K562 (cell line): ENCODE results near the gene IPO9. TPM values are rescaled to one million over a fixed set of nuclear protein-coding genes. Genes with fewer than 3 reads are reported as not detected.
A peak's percentile ranks its signal among the peaks of the same experiment; 100 is the strongest.

ENCODE experiments used
- ATAC-seq: fragments of 200-7000 bp; cut with Tn5 transposase; 3 replicates; pipeline ENCODE4 v1.9.1; 2020; ENCODE audit warnings: moderate library complexity
- BruUV-seq: library from RNA; stranded (reverse); fragments of 400-500 nt; replicated peaks from 2 replicates; lab custom pipeline; 2021; lab: Mats Ljungman, UMichigan
- CTCF ChIA-PET: fragments of 300-600 bp; formaldehyde crosslinking; extraction: SDS; loops from one replicate; lab custom pipeline; 2021; ENCODE audit warnings: low intra/inter-chr PET ratio; lab: Yijun Ruan, JAX
- POLR2A ChIA-PET: fragments of 300-600, 350-650 bp; sonication (Branson Sonifier 250); formaldehyde crosslinking; extraction: SDS; loops from one replicate; lab custom pipeline; 2021; ENCODE audit warnings: antibody characterized with exemption, inconsistent platforms; lab: Yijun Ruan, JAX
- DNase-seq, 4 experiments: peaks; one replicate each; pipeline versions ENCODE4 v3.0.0 to v3.0.0-alpha.2; 2011 to 2018; ENCODE audit warnings: low spot score in 3 of 4, mixed read lengths in 3 of 4; ENCODE audit errors: extremely low read depth in 1 of 4
- FAIRE-seq: peaks from 2 replicates; lab custom pipeline; 2011; peaks lifted over from hg19 to GRCh38; lab: Jason Lieb, UNC
- H2AFZ ChIP-seq: 2 replicates; pipeline ENCODE4 v1.6.0; 2011; ENCODE audit warnings: low read depth, low read length, control low read depth, inconsistent platforms
- H3K27ac ChIP-seq: fragments of 200-600 bp; 3 replicates; pipeline ENCODE4 v1.8.0; 2011; ENCODE audit warnings: low read depth, mild to moderate bottlenecking, control low read depth, inconsistent platforms, low read length, moderate library complexity, mixed read lengths; ENCODE audit errors: extremely low read depth
- H3K27me3 ChIP-seq, 2 experiments: fragments of 300-600 bp in 1 of 2; 2 replicates in 1 of 2; 3 replicates in 1 of 2; pipeline versions ENCODE4 v1.6.0 to v1.8.0; 2011; ENCODE audit warnings: inconsistent platforms in 2 of 2, low read length in 2 of 2, mild to moderate bottlenecking in 1 of 2, mixed read lengths in 1 of 2, moderate library complexity in 1 of 2; ENCODE audit not compliant: control insufficient read depth in 2 of 2, insufficient read depth in 2 of 2
- H3K36me3 ChIP-seq: fragments of 300-600 bp; 3 replicates; pipeline ENCODE4 v1.8.0; 2011; ENCODE audit warnings: mild to moderate bottlenecking, low read length, inconsistent platforms; ENCODE audit not compliant: control insufficient read depth, insufficient read depth
- H3K4me1 ChIP-seq, 2 experiments: fragments of 200-600 bp in 1 of 2; replicated peaks in 1 of 2; 2 replicates in 1 of 2; 3 replicates in 1 of 2; pipeline versions ENCODE4 v1.5.1 to v1.8.0; 2011; ENCODE audit warnings: inconsistent platforms in 2 of 2, low read length in 2 of 2, mild to moderate bottlenecking in 1 of 2, mixed read lengths in 1 of 2, moderate library complexity in 1 of 2; ENCODE audit not compliant: control insufficient read depth in 2 of 2, insufficient read depth in 2 of 2
- H3K4me2 ChIP-seq: 2 replicates; pipeline ENCODE4 v1.6.1; 2011; ENCODE audit warnings: low read length, control low read depth, inconsistent platforms, mixed read lengths; ENCODE audit not compliant: insufficient read depth
- H3K4me3 ChIP-seq: fragments of 200-600 bp; sonication (generic), shearing (Covaris generic); 2 replicates; pipeline ENCODE4 v1.5.1; 2016; ENCODE audit warnings: control low read depth, inconsistent platforms
- H3K79me2 ChIP-seq: fragments of 200-600 bp; 3 replicates; pipeline ENCODE4 v1.8.0; 2011; ENCODE audit warnings: low read length, inconsistent platforms; ENCODE audit not compliant: control insufficient read depth, insufficient read depth
- H3K9ac ChIP-seq, 2 experiments: 2 replicates each; pipeline versions ENCODE4 v1.6.0 to v1.6.1; 2011; ENCODE audit warnings: low read depth in 2 of 2, low read length in 2 of 2, control low read depth in 1 of 2, inconsistent platforms in 1 of 2, mild to moderate bottlenecking in 1 of 2, mixed read lengths in 1 of 2; ENCODE audit not compliant: insufficient read depth in 1 of 2
- H3K9me1 ChIP-seq: one replicate; pipeline ENCODE4 v1.6.0; 2011; ENCODE audit warnings: inconsistent platforms, mild to moderate bottlenecking, low read length, moderate library complexity; ENCODE audit not compliant: control insufficient read depth, insufficient read depth
- H3K9me3 ChIP-seq: replicated peaks from 2 replicates; pipeline ENCODE4 v1.5.1; 2011; ENCODE audit warnings: low read depth, low read length, inconsistent platforms; ENCODE audit not compliant: control insufficient read depth, insufficient read depth
- H4K20me1 ChIP-seq: replicated peaks from 2 replicates; pipeline ENCODE4 v1.6.1; 2011; ENCODE audit warnings: low read length, inconsistent platforms, mixed read lengths; ENCODE audit not compliant: control insufficient read depth, insufficient read depth
- EHMT2 ChIP-seq: fragments of 450-650 bp; IDR thresholded peaks from 2 replicates; pipeline ENCODE4 v1.6.1; 2018; ENCODE audit warnings: antibody characterized with exemption
- ELF4 ChIP-seq: fragments of 450-650 bp; formaldehyde crosslinking; IDR thresholded peaks from 2 replicates; pipeline ENCODE4 v1.4.0; 2022; ENCODE audit warnings: missing genetic modification characterization
- NEUROD1 ChIP-seq: fragments of 150-350 bp; IDR thresholded peaks from 2 replicates; pipeline ENCODE4 v1.6.1; 2014; ENCODE audit warnings: borderline replicate concordance, low read length, low read depth; ENCODE audit not compliant: partially characterized antibody
- SPI1 ChIP-seq: IDR thresholded peaks from 2 replicates; pipeline ENCODE4 v1.6.1; 2011; ENCODE audit warnings: low read depth, low read length, control low read depth, borderline replicate concordance
- SRSF9 ChIP-seq: fragments of 200-400 bp; formaldehyde crosslinking; IDR thresholded peaks from 2 replicates; pipeline ENCODE4 v1.6.1; 2017; ENCODE audit warnings: low read depth, low read length, borderline replicate concordance
- WGBS: fragments of 100-300 bp; shearing (Covaris generic); methylation state at CpG from one replicate; pipeline ENCODE4 v1.1.6; 2016; ENCODE audit warnings: low coverage, mixed read lengths; ENCODE audit not compliant: insufficient coverage; ENCODE audit errors: missing lambda C conversion rate; 5-methylcytosine and 5-hydroxymethylcytosine counted together
- in situ Hi-C: fragments of 300-500 bp; cut with MboI; formaldehyde crosslinking; loops from 4 replicates; pipeline ENCODE4 v1.15.0; 2018; ENCODE audit warnings: inconsistent platforms, mixed read lengths
- intact Hi-C: fragments of 100-400 bp; cut with micrococcal nuclease; formaldehyde crosslinking; loops from 2 replicates; pipeline ENCODE4 v1.14.2; 2022
- polyA plus RNA-seq, 8 experiments: library from polyadenylated mRNA; depleted of rRNA in 4 of 8; stranded (reverse) in 5 of 8; unstranded in 3 of 8; fragments of >200 nt; fragmentation: Nextera tagmentation in 2 of 8; fragmentation: Illumina TruSeq in 1 of 8; extraction: Ambion mirVana in 2 of 8; extraction: Trizol in 1 of 8; gene quantifications; 2 replicates each; pipeline versions ENCODE4 v1.2.1 to v1.2.3, GENCODE V29; 2011 to 2014; ENCODE audit warnings: inconsistent platforms in 1 of 8, missing spikeins in 1 of 8
- total RNA-seq, 7 experiments: library from RNA; depleted of rRNA in 6 of 7; stranded (reverse); fragments of >200 nt in 6 of 7; fragmentation: Illumina TruSeq in 2 of 7; extraction: Trizol in 2 of 7; gene quantifications; 2 replicates each; pipeline versions ENCODE4 v1.2.1 to v1.2.3, GENCODE V29; 2011 to 2021; ENCODE audit warnings: low replicate concordance in 1 of 7
- TF ChIP-seq, protein P1 (sequence below): sonication (generic); formaldehyde crosslinking; IDR thresholded peaks from 2 replicates; pipeline ENCODE4 v1.9.0; 2022; ENCODE audit warnings: mild to moderate bottlenecking, missing genetic modification reagents
- TF ChIP-seq, protein P2 (sequence below): fragments of 450-650 bp; formaldehyde crosslinking; conservative IDR thresholded peaks from 2 replicates; pipeline ENCODE4 v1.4.0; 2022; ENCODE audit warnings: mild to moderate bottlenecking, missing genetic modification characterization

Gene IPO9
- total and polyA plus RNA-seq, 9 of the 15 experiments (the other 6 are each of a cell fraction or from before 2014, with no cell fraction given), result 27.9 to 78.6 (median 43.9) TPM

DNA sequence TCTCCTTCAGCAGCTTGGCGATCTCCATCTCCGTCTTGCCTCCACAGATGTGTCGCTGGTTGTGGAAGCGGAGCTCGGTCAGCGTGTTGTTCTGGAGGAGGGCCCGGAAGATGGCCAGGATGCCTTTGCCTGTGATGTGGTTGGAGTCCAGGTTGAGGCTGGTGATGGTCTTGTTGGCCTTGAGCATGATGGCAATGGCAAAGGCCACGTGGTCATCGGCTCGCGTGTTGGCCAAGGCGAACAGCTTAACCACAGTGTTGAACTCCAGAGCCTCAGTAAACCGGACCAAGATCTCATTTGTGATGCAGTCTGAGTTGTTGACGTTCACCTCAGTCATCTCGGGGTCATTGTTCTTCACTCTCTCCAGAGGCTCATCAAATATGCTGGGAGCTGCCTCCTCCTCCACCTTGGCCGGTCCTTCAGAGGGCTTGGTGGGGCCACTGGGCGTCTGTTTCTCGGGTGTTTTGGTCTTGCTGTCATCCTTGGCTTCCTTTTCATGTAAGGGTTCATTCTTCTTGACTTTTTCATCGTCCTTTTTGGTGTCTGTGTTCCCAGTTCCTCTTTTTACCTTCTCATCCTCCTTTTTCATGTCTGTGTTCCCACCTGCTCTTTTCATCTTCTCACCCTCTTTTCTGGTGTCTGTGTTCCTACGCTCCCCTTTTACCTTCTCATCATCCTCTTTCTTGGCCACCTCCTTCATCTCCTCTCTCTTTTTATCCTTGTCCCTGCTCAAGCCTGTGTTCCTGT is 70.9 kb downstream of the IPO9 start:
- peak overlapping the region in 1 of 2 experiments; percentile 29; a peak in 1 of 4 replicates for H3K9ac ChIP-seq
- peak overlapping the region; percentile 38; the same call in 1 of the 2 replicates for H2AFZ ChIP-seq
- H3K4me2 ChIP-seq, result no peak overlapping the region
- H3K79me2 ChIP-seq, result no peaks in the 10 kb centered on the region
- no peak for FAIRE-seq
- TF ChIP-seq, protein P1, sequence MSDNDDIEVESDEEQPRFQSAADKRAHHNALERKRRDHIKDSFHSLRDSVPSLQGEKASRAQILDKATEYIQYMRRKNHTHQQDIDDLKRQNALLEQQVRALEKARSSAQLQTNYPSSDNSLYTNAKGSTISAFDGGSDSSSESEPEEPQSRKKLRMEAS (CRISPR knock-in tag), result peak; percentile 56
- TF ChIP-seq SRSF9 (no peak), EHMT2 (0 out of 2 replicates have a peak, but pooled peaks have one; percentile 13), NEUROD1 (no peak), SPI1 (peak; percentile 95), ELF4 (CRISPR knock-in tag) (0 out of 2 replicates have a peak, but pooled peaks have one; percentile 33)
- TF ChIP-seq, protein P2, sequence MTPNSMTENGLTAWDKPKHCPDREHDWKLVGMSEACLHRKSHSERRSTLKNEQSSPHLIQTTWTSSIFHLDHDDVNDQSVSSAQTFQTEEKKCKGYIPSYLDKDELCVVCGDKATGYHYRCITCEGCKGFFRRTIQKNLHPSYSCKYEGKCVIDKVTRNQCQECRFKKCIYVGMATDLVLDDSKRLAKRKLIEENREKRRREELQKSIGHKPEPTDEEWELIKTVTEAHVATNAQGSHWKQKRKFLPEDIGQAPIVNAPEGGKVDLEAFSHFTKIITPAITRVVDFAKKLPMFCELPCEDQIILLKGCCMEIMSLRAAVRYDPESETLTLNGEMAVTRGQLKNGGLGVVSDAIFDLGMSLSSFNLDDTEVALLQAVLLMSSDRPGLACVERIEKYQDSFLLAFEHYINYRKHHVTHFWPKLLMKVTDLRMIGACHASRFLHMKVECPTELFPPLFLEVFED, result 0 out of 2 replicates have a peak, but pooled peaks have one; percentile 46
- POLR2A ChIA-PET, result interaction anchor here (0.6 to 1.8 kb wide), 4 partner anchors 14 to 69 kb away, joined by 3 to 6 read pairs (median 5); partner anchors contain the start of gene TIMM17A
- no peaks in the 10 kb centered on the region for H3K36me3 ChIP-seq
- ATAC-seq, result no peak
- in situ Hi-C loops (no loop called here), intact Hi-C loops (no loop called here)
- H3K27me3 ChIP-seq, result peaks cover 0 to 21% of the 10 kb centered on the region in 2 experiments; a peak in 3 of 5 replicates
- peaks cover 3 to 8% of the 10 kb centered on the region in 2 experiments; a peak in 2 of 5 replicates for H3K4me1 ChIP-seq
- no TSS peak for BruUV-seq
- no peaks in the 10 kb centered on the region; the same call in 1 of the 2 replicates for H4K20me1 ChIP-seq
- CTCF ChIA-PET, result no interaction called here
- no peaks in the 10 kb centered on the region for H3K9me1 ChIP-seq
- DNase-seq, result no peak
- WGBS, result 27% methylated on average over 20 of the region's 20 CpGs
- no peak overlapping the region for H3K4me3 ChIP-seq
- H3K27ac ChIP-seq, result no peak overlapping the region
- no peaks in the 10 kb centered on the region for H3K9me3 ChIP-seq
